ENCODE measurements around the gene KRTAP4-1. TPM values are rescaled to one million over a fixed set of nuclear protein-coding genes. Genes with fewer than 3 reads are reported as not detected.
"Not testable (repeated sequence)": the region's sequence is repeated elsewhere in the genome, so short reads cannot be mapped to it uniquely, and the experiment has no call there.

KRTAP4-1 gene
- total RNA-seq (not detected), polyA plus RNA-seq (not detected)
- long read RNA-seq, donor 1, result 0 reads
- long read RNA-seq, donor 2, result 0 reads
- long read RNA-seq, donor 3, result 0 reads

DNA sequence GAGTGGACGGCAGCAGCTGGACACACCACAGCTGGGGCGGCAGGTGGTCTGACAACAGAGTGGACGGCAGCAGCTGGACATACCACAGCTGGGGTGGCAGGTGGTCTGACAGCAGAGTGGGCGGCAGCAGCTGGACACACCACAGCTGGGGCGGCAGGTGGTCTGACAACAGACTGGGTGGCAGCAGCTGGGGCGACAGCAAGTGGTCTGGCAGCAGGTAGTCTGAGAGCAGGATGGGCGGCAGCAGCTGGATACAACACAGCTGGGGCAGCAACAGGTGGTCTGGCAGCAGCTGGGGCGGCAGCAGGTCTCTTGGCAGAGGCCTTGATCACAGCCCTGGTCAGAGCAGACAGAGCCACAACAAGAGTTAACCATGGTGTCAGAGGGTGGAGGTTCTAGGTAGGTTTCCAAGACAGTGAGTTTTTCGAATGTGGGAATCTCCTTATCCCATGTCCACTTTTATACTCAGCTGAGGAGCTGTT lies at the start of gene KRTAP4-1:
Gene KRTAP4-1 (minus strand): TSS at position 432 of the 482 bp plus-strand sequence. CDS start 57 bp downstream, at position 375.
- H3K27me3 ChIP-seq, result peaks cover 0 to 33% (median 12%) of the 10 kb centered on the region in 7 donors
- no peaks in the 10 kb centered on the region for H3K4me1 ChIP-seq
- ATAC-seq (no peak), DNase-seq (no peak)
- peaks cover 0 to 4% (median 0%) of the 10 kb centered on the region in 11 donors for H3K9me3 ChIP-seq
- WGBS, 2 donors, result 45 to 53% methylated on average over 8 to 9 of the region's 9 CpGs
- TF ChIP-seq, protein P1, sequence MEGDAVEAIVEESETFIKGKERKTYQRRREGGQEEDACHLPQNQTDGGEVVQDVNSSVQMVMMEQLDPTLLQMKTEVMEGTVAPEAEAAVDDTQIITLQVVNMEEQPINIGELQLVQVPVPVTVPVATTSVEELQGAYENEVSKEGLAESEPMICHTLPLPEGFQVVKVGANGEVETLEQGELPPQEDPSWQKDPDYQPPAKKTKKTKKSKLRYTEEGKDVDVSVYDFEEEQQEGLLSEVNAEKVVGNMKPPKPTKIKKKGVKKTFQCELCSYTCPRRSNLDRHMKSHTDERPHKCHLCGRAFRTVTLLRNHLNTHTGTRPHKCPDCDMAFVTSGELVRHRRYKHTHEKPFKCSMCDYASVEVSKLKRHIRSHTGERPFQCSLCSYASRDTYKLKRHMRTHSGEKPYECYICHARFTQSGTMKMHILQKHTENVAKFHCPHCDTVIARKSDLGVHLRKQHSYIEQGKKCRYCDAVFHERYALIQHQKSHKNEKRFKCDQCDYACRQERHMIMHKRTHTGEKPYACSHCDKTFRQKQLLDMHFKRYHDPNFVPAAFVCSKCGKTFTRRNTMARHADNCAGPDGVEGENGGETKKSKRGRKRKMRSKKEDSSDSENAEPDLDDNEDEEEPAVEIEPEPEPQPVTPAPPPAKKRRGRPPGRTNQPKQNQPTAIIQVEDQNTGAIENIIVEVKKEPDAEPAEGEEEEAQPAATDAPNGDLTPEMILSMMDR (IDR thresholded peaks at IDR 0.05), result no peak
- intact Hi-C loops (cut with DNase I), result loop anchor here in 1 of 10 donors (10.0 kb wide), 1 partner anchor 60 kb away; the partner anchor contains the start of gene KRTAP4-12
- H3K4me3 ChIP-seq, result no peak within 1 kb of the TSS
- no peaks in the 10 kb centered on the region for H3K36me3 ChIP-seq
- no peak within 1 kb of the TSS for H3K27ac ChIP-seq

DNA sequence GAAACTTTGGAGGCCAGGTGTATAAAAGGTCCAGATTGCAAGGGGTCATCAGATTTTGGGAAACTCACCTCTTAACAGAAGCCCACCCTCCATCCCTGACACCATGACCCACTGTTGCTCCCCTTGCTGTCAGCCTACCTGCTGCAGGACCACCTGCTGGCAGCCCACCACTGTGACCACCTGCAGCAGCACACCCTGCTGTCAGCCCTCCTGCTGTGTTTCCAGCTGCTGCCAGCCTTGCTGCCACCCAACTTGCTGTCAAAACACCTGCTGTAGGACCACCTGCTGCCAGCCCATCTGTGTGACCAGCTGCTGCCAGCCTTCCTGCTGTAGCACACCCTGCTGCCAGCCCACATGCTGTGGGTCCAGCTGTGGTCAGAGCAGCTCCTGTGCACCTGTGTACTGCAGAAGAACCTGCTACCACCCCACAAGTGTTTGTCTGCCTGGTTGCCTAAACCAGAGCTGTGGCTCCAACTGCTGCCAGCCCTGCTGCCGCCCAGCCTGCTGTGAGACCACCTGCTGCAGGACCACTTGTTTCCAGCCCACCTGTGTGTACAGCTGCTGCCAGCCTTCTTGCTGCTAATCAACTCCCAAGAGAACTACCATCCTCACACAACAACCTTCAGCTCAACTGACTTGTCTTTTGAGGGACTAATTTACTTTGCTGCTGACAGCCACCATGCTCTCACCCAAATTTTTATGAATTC lies 47.8 kb upstream of the KRTAP4-1 start, which contains the start of gene KRTAP9-3:
Gene KRTAP9-3 (plus strand): TSS at position 51 of the 707 bp plus-strand sequence. CDS start 53 bp downstream, at position 104.
- not testable (repeated sequence) for ATAC-seq, DNase-seq, H3K36me3 ChIP-seq, H3K4me1 ChIP-seq, H3K9me3 ChIP-seq, H3K27ac ChIP-seq, H3K4me3 ChIP-seq
- H3K27me3 ChIP-seq, result peaks cover 0 to 43% (median 24%) of the 10 kb centered on the region in 7 donors
- 70 to 87% methylated on average over 1 of the region's 1 CpG for WGBS, 2 donors
- intact Hi-C loops (cut with DNase I), result loop anchor here in 1 of 10 donors (10.0 kb wide), 1 partner anchor 58 kb away; the partner anchor contains the start of gene KRTAP4-2

GRCh38 chr17:41231731-41232130 lies 47.0 kb upstream of the KRTAP4-1 start:
- no peaks in the 10 kb centered on the region for H3K9me3 ChIP-seq
- intact Hi-C loops (cut with DNase I), result loop anchor here in 1 of 10 donors (10.0 kb wide), 1 partner anchor 57 kb away; the partner anchor contains the start of gene KRTAP4-2
- ATAC-seq, result no peak
- WGBS, 2 donors, result 82 to 83% methylated on average over 6 of the region's 6 CpGs
- no peak overlapping the region for H3K4me3 ChIP-seq
- peaks cover 0 to 43% (median 26%) of the 10 kb centered on the region in 7 donors for H3K27me3 ChIP-seq
- no peaks in the 10 kb centered on the region for H3K4me1 ChIP-seq
- H3K27ac ChIP-seq, result no peak overlapping the region
- TF ChIP-seq, protein P1 (IDR thresholded peaks at IDR 0.05), result no peak
- no peak for DNase-seq
- H3K36me3 ChIP-seq, result no peaks in the 10 kb centered on the region

GRCh38 chr17:41230094-41230493 lies 45.4 kb upstream of the KRTAP4-1 start:
- TF ChIP-seq, protein P1 (IDR thresholded peaks at IDR 0.05), result no peak

GRCh38 chr17:41226598-41227095 lies 41.9 kb upstream of the KRTAP4-1 start, which contains the start of gene KRTAP9-2:
KRTAP9-2 (plus strand) TSS chr17:41226648; CDS start chr17:41226655, 7 bp downstream.
- not testable (repeated sequence) for H3K36me3 ChIP-seq, ATAC-seq, H3K4me3 ChIP-seq, DNase-seq, H3K27ac ChIP-seq, H3K4me1 ChIP-seq, H3K9me3 ChIP-seq
- 56 to 61% methylated on average over 2 to 3 of the region's 4 CpGs for WGBS, 2 donors
- peaks cover 0 to 26% (median 10%) of the 10 kb centered on the region in 7 donors for H3K27me3 ChIP-seq
- intact Hi-C loops (cut with DNase I), result loop anchor here in 1 of 10 donors (10.0 kb wide), 1 partner anchor 62 kb away; the partner anchor contains the start of genes KRTAP4-3 and KRTAP4-4

More at GRCh38 chr17:41230094-41230493, 45.4 kb upstream of the KRTAP4-1 start:
- Histone ChIP-seq H3K36me3 (no peaks in the 10 kb centered on the region), H3K9me3 (no peaks in the 10 kb centered on the region), H3K27ac (no peak overlapping the region), H3K4me1 (no peaks in the 10 kb centered on the region), H3K4me3 (no peak overlapping the region), H3K27me3 (peaks cover 0 to 43% (median 30%) of the 10 kb centered on the region in 7 donors)
- no peak for DNase-seq
- intact Hi-C loops (cut with DNase I), result loop anchor here in 1 of 10 donors (10.0 kb wide), 1 partner anchor 55 kb away; the partner anchor contains the start of gene KRTAP4-2
- no peak for ATAC-seq

All from heart right ventricle (tissue), 16 donors.